SK-N-SH treated with all-trans-retinoic acid at 6 μM for 48 hours (cell line): ENCODE results near the gene GPATCH1.

Source experiments
- ARNTL ChIP-seq: fragments of 450-650 bp; formaldehyde crosslinking; IDR thresholded peaks from 2 replicates; pipeline ENCODE4 v1.5.0; 2020; ENCODE audit warnings: low read depth, mild to moderate bottlenecking, moderate library complexity, borderline replicate concordance
- CREB5 ChIP-seq: fragments of 250-450 bp; sonication (Bioruptor Pico); IDR thresholded peaks from 2 replicates; pipeline ENCODE4 v1.5.1; 2020; ENCODE audit warnings: low read depth, mild to moderate bottlenecking, moderate library complexity
- OSR1 ChIP-seq: fragments of 250-450 bp; sonication (Bioruptor Pico); IDR thresholded peaks from 2 replicates; pipeline ENCODE4 v1.8.0; 2022; ENCODE audit warnings: moderate library complexity, mild to moderate bottlenecking, inconsistent platforms
- ZFP3 ChIP-seq: fragments of 250-450 bp; sonication (Bioruptor Pico); IDR thresholded peaks from 2 replicates; pipeline ENCODE4 v1.5.0; 2020; ENCODE audit warnings: mild to moderate bottlenecking, moderate library complexity
- ZFP30 ChIP-seq: fragments of 450-650 bp; formaldehyde crosslinking; IDR thresholded peaks from 2 replicates; pipeline ENCODE4 v1.5.0; 2022; ENCODE audit warnings: mild to moderate bottlenecking, moderate library complexity
- ZNF8 ChIP-seq: fragments of 450-650 bp; formaldehyde crosslinking; IDR thresholded peaks from 2 replicates; pipeline ENCODE4 v1.5.0; 2020; ENCODE audit warnings: mild to moderate bottlenecking, moderate library complexity
- TF ChIP-seq, protein P1 (sequence below): fragments of 250-450 bp; sonication (Bioruptor Pico); IDR thresholded peaks from 2 replicates; pipeline ENCODE4 v1.8.0; 2021; ENCODE audit warnings: low read depth, mild to moderate bottlenecking, moderate library complexity, borderline replicate concordance

- TF ChIP-seq CREB5 (CRISPR knock-in tag) = no peak
- no peak for TF ChIP-seq ZNF8 (CRISPR knock-in tag)
- no peak for TF ChIP-seq ZFP3 (CRISPR knock-in tag)
- TF ChIP-seq ARNTL (CRISPR knock-in tag) = no peak
- TF ChIP-seq, protein P1, sequence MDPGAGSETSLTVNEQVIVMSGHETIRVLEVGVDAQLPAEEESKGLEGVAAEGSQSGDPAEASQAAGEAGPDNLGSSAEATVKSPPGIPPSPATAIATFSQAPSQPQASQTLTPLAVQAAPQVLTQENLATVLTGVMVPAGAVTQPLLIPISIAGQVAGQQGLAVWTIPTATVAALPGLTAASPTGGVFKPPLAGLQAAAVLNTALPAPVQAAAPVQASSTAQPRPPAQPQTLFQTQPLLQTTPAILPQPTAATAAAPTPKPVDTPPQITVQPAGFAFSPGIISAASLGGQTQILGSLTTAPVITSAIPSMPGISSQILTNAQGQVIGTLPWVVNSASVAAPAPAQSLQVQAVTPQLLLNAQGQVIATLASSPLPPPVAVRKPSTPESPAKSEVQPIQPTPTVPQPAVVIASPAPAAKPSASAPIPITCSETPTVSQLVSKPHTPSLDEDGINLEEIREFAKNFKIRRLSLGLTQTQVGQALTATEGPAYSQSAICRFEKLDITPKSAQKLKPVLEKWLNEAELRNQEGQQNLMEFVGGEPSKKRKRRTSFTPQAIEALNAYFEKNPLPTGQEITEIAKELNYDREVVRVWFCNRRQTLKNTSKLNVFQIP = no peak
- no peak for TF ChIP-seq OSR1 (CRISPR knock-in tag)
- TF ChIP-seq ZFP30 (CRISPR knock-in tag) = no peak
These were observed 16.6 kb upstream of the GPATCH1 start for GRCh38 chr19:33064458-33064791.
